HG02588 (cell line): ENCODE data around the gene GGACT.
"Not testable (repeated sequence)": the region's sequence is repeated elsewhere in the genome, so short reads cannot be mapped to it uniquely, and the experiment has no call there.

Source experiments
- ATAC-seq: cut with Tn5 transposase; IDR thresholded peaks from one replicate; pipeline ENCODE4 v1.9.1; 2021; ENCODE audit warnings: mild to moderate bottlenecking, moderate library complexity; ENCODE audit not compliant: unreplicated experiment

The GGACT gene

DNA sequence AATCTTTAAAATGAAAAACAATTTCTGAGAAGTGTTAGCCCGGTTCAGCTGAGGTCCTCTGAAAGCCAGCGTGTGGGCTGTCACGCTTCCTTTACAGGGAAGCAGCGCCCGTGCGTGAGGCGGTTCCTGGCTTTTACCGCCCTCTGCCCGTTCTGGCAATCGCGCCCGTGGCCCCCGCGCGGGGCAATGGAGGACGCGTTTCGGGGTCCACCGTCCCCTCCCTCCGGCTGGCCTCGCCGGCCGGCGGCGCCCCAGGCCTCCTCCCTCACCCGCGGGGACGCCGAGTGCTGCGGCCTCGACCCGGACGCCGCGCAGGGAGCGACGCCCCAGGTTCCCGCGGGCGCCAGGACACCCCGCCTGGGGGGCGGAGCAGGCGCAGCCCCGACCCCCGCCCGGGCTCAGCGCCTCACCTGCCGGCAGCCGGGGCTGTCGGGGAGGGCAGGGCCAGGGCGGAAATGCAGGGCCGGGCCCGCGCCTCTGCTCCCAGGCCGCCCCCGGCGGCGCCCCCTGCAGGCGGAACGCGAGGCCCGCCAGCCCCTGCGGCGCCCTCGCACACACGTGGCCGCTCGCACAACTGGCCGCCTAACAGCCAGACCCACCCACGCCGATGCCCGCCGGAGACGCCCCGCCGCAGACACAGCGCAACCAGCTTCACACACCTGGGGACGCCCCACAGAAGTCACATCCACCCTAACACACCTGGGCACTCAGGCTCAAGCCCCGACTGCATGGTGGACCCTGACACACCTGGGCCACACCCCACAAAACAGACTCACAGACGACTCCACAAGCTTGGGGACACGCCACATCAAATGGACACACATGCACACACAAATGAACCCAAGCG, at the start of gene GGACT:
TSS of gene GGACT (minus strand) at position 459 of the 847 bp plus-strand sequence. CDS start 56,198 bp downstream, outside the sequence.
- ATAC-seq, result peak; percentile 97

DNA sequence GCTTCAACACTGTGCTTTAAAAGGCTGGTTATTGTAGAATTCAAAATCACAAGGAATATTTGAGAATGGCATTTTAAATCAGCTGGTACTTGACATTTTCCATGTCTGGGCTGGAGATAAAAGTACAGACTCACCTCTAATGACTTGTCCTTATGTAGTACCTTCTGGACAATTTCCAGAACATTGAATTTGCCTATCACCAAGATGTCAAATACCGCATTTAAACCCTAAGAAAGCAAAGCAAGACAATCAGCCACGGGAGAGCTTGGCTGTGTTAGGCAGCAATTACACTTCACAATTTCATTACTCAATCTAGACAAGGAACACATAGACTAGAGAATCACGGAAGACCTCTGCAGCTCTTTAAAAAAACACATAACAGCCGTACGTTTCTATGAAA, 49.2 kb upstream of the GGACT start:
- no peak for ATAC-seq

DNA sequence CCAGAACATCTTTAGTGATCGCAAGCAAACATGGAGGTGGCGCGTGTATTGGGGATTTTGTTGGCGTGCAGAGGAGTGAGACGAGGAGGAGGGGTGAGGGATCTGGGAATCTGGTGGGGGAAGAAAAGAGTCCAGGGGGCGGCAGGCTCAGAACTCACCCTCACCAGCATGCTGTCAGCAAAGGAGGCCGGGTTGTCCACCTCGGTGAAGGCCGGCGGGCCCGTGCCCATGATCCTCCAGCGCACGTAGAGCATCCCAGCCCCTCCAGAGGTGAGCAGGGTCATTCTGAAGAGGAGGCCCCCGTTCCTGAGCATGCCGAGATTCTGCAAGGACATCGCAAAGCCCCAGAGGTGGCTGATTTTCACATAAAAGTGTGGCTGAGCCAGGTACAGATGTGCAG, 48.8 kb upstream of the GGACT start:
- ATAC-seq, result no peak

DNA sequence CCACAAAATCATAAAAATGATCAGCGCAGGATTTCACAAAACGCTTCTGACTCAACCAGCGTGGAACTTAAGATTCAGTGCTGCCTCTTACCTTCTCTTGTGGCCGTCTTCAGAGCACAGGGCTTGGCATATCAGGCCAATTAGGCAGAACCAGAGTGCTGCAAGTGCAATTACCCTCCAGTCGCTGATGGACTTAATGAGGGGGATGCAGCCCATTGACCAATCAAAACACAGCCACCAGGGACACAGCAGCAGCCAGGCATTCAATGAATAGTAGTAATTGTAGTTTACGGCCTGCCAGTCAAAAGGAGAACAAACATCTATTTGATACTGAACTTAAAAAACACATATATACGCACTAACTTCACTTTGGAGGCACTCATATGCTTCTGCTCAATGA, 47.9 kb upstream of the GGACT start:
- ATAC-seq, result no peak

- ATAC-seq, result no peak
Observed at GRCh38 chr13:100636004-100636403, 47.4 kb upstream of the GGACT start.

GRCh38 chr13:100634696-100635095, 46.1 kb upstream of the GGACT start:
- ATAC-seq, result no peak

GRCh38 chr13:100633461-100633860, 44.9 kb upstream of the GGACT start:
- ATAC-seq, result no peak

DNA sequence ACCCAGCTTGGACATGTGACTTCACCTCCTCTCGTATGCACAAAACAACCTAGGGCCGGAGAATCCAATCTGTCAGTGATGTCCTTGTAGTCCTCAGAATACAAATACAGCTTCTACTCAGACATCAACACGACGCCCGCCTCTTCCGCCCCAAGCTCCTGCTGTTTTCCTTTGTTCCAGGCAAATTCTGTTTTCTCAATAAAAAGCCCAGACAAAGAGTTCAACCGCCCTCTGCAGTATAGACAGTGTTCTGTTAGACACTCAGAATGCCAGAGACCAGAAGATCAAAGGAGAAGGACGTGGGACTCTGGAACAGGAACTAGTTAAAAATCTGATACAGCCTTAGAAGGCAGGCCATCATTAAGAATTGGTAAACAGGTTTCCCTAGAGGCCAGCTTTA, 42.0 kb upstream of the GGACT start:
- ATAC-seq, result no peak

DNA sequence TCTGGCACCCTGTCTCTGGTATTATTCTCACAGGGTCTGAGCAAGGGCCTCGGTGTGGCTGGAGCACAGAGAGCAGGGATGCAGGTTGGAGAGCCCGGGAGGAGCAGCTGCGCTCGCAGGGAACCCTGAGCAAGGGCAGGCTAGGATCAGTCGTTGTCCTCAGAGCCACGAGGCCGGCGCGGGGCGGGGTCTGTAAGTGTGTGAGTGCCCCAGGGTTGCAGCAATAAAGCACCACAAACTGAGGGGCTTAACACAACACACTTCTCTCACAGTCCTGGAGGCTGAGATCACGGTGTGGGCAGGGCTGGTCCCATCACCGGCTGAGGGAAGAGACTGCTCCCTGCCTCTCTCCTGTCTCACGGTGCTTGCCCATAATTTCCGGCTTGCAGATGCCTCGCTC, 38.5 kb upstream of the GGACT start:
- no peak for ATAC-seq

GRCh38 chr13:100625447-100625846, 36.9 kb upstream of the GGACT start:
- ATAC-seq, result no peak

- no peak for ATAC-seq
Observed at GRCh38 chr13:100620792-100621191, 32.2 kb upstream of the GGACT start.

- ATAC-seq, result no peak
Observed at GRCh38 chr13:100619940-100620339, 31.4 kb upstream of the GGACT start.

DNA sequence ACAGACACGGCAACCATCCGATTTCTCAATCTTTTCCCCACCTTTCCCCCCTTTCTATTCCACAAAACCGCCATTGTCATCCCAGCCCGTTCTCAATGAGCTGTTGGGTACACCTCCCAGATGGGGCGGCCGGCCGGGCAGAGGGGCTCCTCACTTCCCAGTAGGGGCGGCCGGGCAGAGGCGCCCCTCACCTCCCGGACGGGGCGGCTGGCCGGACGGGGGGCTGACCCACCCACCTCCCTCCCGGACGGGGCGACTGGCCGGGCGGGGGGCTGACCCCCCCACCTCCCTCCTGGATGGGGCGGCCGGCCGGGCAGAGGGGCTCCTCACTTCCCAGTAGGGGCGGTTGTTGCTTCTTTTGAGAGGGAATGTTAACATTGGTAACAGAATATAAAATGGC, 30.3 kb upstream of the GGACT start:
- not testable (repeated sequence) for ATAC-seq

GRCh38 chr13:100613031-100613430, 24.4 kb upstream of the GGACT start:
- no peak for ATAC-seq

DNA sequence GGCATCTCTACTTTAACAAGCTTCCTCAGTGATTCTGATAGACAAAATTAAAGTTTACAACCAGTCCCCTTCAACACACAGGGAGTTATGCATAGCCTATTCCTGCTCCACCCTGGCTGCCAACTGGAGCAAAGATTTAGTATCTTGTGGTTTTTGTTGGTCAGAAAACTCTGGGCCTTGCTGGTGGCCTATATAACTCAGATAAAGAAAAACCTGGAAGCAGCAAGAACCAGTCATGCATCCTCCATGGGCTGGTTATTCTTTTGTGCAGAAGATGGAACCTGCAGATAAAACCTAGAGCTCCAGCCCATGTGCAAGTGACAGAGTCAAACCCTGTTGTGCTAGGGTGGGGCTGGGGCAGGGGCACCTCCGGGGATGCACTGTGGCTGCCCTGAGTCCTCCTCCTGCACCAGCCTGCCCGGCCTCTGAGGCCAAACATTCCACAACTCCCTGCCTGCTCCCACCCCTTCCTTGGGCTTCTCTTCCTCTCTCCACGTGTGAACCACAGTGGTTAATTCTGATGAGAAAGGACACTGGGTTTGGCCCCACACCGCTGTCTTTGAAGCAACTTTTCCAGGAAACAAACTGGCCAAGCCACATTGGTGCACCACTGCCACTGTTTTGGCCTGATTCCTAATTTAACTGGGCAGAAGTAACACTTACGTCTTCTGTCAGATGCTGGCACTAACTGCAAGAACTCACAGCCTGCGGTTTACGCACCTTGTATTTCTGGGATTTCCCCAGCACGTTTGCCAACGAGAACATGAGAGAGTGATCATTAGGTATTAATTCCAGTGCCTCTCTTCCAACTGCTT, 23.3 kb upstream of the GGACT start:
- no peak for ATAC-seq

DNA sequence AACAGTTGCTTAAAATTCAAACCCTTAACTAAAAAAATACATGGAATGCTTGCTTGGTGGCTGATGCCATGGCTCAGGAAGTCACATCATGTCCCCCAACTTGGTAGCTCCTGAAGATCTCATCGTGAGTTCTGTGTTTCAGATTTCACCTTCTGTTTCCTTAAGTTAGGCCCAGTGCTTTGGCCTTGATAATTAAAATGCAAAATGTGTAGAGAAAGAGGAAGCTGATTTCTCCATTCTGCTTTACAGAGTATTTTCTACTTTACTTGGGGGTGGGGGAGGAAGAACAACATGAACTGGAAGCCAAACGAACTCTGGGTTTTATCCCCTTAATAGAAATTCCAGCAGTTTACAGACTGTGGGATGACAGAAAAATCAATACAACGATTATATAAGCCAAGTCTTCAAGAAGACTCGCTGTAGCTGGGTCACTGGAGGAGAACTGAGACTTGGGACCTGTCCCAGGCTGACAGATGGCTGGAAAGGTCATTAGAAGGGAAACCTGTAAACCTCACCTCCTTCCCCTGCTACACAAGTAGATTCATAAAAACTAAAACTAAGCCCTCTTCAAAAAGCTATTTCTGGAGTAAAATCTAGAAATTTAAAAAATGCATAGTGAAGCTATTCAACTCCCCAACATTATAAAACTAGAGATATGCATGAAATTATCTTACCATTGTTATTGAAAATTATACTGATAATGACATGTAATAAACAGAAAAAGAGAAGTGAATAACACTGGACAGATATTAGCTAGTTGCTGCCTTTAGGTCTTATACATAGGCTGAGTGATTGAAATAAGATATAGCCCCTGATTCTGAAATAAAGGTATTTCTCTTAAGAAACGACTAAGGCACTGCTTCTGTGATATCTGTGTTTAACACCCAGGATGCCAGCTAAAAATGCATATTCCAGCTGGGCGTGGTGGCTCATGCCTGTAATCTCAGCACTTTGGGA, 22.1 kb upstream of the GGACT start:
- ATAC-seq, result peak; percentile 36

GRCh38 chr13:100608906-100609305, 20.3 kb upstream of the GGACT start:
- peak; percentile 94 for ATAC-seq

DNA sequence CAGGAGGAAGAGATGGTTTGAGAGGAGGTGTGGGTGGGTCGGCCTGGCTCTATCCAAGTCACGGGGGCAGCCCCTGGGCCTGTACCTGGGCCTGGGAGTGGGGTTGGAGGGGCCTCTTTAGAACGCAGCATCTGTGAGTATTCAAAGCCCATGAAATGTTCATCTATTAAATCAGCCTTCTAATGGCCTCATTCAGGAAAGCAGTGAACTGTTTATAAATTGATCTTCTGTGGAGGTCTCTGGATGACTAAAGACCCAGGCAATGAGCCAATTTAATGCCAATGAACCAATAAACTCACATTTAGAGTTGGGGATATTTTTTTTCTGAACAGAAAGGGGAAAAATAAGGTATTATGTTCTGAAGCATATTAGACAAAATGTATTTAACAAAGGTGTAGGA, 19.9 kb upstream of the GGACT start:
- ATAC-seq, result no peak

- no peak for ATAC-seq
Observed at GRCh38 chr13:100604918-100605710, 16.5 kb upstream of the GGACT start.

GRCh38 chr13:100602493-100603111, 14.0 kb upstream of the GGACT start:
- ATAC-seq, result no peak
